HG02678 (cell line): ENCODE results near the gene TMCO1.
"Not testable (repeated sequence)": the region's sequence is repeated elsewhere in the genome, so short reads cannot be mapped to it uniquely, and the experiment has no call there.

Experiments used
- ATAC-seq: cut with Tn5 transposase; IDR thresholded peaks from one replicate; pipeline ENCODE4 v1.9.1; 2021; ENCODE audit warnings: mild to moderate bottlenecking, moderate library complexity; ENCODE audit not compliant: unreplicated experiment

TMCO1 gene

GRCh38 chr1:165768513-165769394 lies at the start of gene TMCO1:
Gene TMCO1 (minus strand): TSS chr1:165768868. CDS start chr1:165768751, 117 bp downstream.
- peak; percentile 99 for ATAC-seq

GRCh38 chr1:165816826-165817497 lies 48.3 kb upstream of the TMCO1 start:
- ATAC-seq = no peak

- ATAC-seq = no peak
These were observed 47.5 kb upstream of the TMCO1 start for GRCh38 chr1:165816157-165816556.

GRCh38 chr1:165815725-165816124 lies 47.1 kb upstream of the TMCO1 start:
- no peak for ATAC-seq

GRCh38 chr1:165807613-165808012 lies 38.9 kb upstream of the TMCO1 start:
- ATAC-seq = no peak

GRCh38 chr1:165804513-165804912 lies 35.8 kb upstream of the TMCO1 start:
- ATAC-seq = not testable (repeated sequence)

GRCh38 chr1:165799387-165799786 lies 30.7 kb upstream of the TMCO1 start:
- ATAC-seq = no peak

GRCh38 chr1:165795894-165796293 lies 27.2 kb upstream of the TMCO1 start:
- no peak for ATAC-seq

- ATAC-seq = no peak
These were observed 25.3 kb upstream of the TMCO1 start for GRCh38 chr1:165793951-165794350.

GRCh38 chr1:165787741-165788140 lies 19.1 kb upstream of the TMCO1 start:
- no peak for ATAC-seq

GRCh38 chr1:165783519-165783918 lies 14.9 kb upstream of the TMCO1 start:
- ATAC-seq = not testable (repeated sequence)

GRCh38 chr1:165778197-165778596 lies 9.5 kb upstream of the TMCO1 start:
- ATAC-seq = not testable (repeated sequence)

- ATAC-seq = no peak
These were observed 4.8 kb upstream of the TMCO1 start for GRCh38 chr1:165773324-165773965.

- ATAC-seq = no peak
These were observed 4.1 kb upstream of the TMCO1 start for GRCh38 chr1:165772739-165773138.

GRCh38 chr1:165764277-165764676 lies 4.4 kb downstream of the TMCO1 start:
- no peak for ATAC-seq

GRCh38 chr1:165763442-165763841 lies 5.2 kb downstream of the TMCO1 start:
- ATAC-seq = no peak

GRCh38 chr1:165762725-165763124 lies 5.9 kb downstream of the TMCO1 start:
- no peak for ATAC-seq

GRCh38 chr1:165759095-165759494 lies 9.6 kb downstream of the TMCO1 start:
- no peak for ATAC-seq

GRCh38 chr1:165755393-165756010 lies 13.2 kb downstream of the TMCO1 start:
- ATAC-seq = no peak

- ATAC-seq = peak; percentile 95
These were observed 14.7 kb downstream of the TMCO1 start for GRCh38 chr1:165753934-165754333.

GRCh38 chr1:165748550-165748949 lies 20.1 kb downstream of the TMCO1 start:
- no peak for ATAC-seq
